GM18951 (cell line): ENCODE measurements around the gene SLC9B1.
"Not testable (repeated sequence)": the region's sequence is repeated elsewhere in the genome, so short reads cannot be mapped to it uniquely, and the experiment has no call there.

Experiments used
- POLR2A ChIP-seq: IDR thresholded peaks from 4 replicates; pipeline ENCODE4 v1.6.1; 2011; ENCODE audit warnings: mild to moderate bottlenecking; ENCODE audit not compliant: insufficient read length, insufficient read depth; ENCODE audit errors: extremely low read depth
- in situ Hi-C: fragments of 300-500 bp; cut with MboI; formaldehyde crosslinking; loops from one replicate; pipeline ENCODE4 v1.12.0; 2022; ENCODE audit warnings: low sequenced_read_pairs, mixed read lengths, inconsistent platforms; ENCODE audit not compliant: unreplicated experiment

The SLC9B1 gene

DNA sequence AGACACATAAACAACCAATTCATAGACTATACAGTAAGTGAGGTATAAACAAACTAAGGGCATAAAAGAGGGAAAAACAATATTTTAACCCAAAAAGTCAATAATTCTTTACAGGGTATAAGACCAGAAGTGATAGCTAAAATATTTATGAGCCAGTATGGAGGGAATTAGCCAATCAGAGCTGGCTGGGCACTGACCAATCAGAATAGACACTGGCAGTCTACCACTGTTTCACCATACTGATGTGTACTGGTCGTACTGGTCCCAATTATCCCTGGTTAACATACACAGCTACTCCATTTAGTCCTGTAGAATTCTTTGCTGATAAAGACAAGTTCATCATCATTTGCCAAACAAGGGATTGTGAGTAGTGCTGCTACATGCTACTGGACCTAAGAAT, 9.8 kb upstream of the SLC9B1 start:
- no peak for TF ChIP-seq POLR2A
- in situ Hi-C loops = no loop called here

DNA sequence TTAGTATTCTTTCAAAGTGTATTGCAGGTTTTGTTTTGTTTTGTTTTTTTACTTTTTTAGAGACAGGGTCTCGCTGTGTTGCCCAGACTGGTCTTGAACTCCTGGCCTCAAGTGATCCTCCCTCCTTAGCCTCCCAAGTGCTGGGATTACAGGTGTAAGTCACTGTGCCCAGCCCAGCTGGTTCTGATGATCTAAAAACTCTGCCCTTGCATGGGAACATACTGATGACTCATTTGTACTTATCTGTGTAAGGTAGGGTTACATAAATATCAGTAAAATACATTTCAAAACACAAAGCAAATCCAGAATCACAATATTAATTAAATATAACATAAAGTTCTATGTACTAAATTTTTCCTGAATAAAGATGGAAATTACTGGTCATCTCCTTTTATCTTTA, 7.4 kb upstream of the SLC9B1 start:
- TF ChIP-seq POLR2A = no peak
- in situ Hi-C loops = no loop called here

DNA sequence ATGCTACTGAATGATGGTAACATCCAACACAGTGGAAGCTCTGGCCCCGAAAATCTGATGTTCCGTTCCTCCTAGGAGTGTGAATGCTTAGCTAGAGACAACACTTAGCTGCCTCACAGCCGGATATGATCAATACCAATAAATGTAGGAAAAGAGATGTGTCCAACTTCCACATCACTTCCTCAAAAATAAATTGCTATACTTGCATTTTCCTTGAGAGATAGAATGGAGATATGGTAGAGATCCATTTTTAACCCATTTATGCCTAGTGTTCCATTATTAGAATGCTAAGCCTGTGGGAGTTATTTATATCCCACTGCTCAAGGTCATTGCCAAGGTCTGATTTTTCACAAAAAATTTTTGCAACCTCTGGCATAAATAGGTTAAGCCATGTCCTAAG, 5.5 kb upstream of the SLC9B1 start:
- no peak for TF ChIP-seq POLR2A
- in situ Hi-C loops = no loop called here

DNA sequence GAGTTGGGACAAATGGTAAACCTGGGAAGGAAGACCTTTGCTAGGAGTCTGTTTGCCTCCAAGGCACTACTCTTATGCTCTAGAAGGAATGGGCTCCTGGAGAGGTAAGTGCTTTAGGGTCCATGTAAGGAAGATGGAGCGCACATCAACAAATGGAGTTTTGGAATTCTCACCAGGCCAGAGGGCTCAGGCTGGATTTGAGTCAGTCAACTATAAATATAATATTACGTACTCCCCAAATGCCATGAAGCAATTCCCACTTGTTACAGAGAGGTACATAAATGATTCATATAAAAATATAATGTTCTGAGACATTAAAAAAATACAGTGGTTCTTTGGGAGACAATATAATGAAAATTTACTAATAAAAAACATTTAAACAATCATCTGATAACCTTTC, 1.6 kb upstream of the SLC9B1 start:
- in situ Hi-C loops = no loop called here
- no peak for TF ChIP-seq POLR2A

DNA sequence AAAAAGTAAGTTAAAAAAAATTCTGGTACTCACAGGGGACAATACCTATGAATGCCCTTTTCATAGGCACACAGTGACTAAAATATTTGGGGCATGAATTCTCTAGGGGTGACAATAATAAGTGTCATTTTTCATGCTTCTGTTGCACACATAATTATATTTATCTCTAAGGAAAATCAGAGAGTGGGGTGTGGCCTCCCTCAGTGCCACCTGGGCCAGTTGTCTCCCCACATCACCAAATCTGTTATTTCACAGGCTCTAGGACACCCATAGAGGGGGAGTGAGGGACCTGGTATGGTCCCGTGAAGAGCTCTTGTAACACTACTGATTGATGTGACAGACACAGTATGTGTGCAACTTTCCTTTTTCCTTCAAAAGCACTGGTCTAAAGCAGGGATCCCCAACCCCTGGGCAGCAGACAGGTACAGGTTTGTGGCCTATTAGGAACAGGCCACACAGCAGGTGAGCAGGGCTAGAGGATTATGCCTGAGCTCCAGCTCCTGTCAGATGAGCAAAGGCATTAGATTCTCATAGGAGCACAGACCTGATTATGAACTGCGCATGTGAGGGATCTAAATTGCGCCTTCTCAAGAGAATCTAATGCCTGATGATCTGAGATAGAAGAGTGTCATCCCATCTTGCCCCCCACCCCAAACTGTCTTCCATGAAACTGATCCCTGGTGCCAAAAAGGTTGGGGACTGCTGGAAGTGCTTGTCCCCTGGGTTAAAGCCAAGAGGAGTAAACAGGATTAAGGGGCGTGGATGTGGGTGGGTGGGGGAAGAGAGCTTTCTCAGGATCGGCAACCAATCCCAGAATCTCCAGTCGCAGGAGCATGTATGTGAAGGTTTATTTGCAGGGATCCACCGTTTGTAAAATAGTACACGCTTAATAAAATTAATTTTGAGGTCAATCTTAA, 856 bp downstream of the SLC9B1 start:
- in situ Hi-C loops = no loop called here
- no peak for TF ChIP-seq POLR2A

DNA sequence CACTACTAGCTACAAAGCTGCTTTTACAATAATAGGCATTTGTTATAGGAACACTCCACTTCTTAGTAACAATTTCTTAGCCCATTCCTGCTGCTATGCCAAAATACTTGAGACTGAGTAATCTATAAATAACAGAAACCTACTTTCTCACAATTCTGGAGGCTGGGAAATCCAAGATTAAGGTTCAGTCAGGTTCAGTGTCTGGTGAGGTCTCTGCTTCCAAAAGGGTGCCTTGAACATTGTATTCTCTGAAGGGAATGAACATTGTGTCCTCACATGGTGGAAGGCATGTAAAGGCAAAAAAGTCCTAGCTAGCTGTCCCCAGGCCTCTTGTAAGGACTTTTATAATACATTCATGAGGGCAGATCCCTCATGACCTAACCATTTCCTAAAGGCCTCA, 7.0 kb downstream of the SLC9B1 start:
- TF ChIP-seq POLR2A = no peak
- in situ Hi-C loops = no loop called here

DNA sequence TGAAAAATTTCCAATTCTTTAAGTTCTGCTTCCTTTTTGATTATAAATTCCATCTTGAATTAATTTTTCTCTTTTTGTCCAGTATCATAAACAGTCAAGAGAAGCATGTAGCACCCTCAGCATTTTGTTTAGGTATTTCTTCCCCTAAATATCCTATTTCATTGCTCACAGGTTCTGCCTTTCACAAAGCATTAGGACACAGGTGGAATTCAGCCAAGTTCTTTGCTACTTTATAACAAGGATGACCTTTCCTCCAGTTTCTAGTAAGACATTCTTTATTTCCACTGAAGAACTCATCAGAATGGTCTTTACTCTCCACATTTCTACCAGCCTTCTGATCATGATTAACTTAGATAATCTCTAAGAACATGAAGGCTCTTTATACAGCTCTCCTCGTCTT, 7.4 kb downstream of the SLC9B1 start:
- in situ Hi-C loops = no loop called here
- no peak for TF ChIP-seq POLR2A

DNA sequence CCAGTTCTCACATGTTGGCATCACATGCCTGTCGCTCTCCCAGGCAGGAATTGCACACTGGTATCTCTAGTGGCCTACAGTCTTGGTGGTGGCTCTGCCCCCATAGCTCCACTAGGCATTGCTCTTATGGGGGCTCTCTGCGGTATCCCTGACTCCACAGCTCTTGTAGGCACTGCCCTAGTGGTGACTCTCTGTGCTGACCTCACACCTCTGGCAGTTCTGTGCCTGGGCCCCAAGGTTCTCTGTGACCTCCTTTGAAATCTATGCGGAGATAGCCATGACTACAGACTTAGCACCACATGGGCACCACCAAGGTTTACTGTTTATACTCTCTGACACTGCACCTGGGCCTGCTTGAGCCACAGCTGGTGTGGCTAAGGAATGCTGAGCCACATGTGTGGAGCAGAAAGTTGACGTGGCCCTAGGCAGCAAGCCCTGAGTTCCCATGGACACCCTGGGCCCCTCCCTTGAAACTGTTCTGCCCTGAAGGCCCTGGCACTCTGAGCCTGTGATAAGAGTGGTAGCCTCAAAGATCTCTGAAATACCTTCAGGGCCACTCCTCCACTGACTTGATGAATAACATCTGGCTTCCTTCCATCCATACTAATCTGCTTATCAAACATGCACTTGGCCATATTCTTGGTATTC, 8.0 kb downstream of the SLC9B1 start:
- in situ Hi-C loops = no loop called here
- no peak for TF ChIP-seq POLR2A

DNA sequence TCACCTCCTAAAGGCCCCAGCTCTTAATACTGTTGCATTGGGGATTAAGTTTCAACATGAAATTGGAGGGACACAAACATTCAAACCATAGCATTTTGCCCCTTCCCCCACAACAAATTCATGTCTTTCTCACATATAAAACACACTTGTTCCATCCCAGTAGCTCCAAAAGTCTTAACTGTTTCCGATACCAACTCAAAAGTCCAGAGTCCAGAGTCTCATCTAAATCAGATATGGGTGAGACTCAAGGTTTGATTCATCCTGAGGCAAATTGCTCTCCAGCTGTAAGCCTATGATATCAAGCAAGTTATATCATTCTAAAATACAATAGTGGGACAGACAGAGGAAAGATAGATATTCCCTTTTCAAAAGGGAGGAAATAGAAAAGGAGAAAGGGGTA, 8.7 kb downstream of the SLC9B1 start:
- TF ChIP-seq POLR2A = no peak
- in situ Hi-C loops = no loop called here

DNA sequence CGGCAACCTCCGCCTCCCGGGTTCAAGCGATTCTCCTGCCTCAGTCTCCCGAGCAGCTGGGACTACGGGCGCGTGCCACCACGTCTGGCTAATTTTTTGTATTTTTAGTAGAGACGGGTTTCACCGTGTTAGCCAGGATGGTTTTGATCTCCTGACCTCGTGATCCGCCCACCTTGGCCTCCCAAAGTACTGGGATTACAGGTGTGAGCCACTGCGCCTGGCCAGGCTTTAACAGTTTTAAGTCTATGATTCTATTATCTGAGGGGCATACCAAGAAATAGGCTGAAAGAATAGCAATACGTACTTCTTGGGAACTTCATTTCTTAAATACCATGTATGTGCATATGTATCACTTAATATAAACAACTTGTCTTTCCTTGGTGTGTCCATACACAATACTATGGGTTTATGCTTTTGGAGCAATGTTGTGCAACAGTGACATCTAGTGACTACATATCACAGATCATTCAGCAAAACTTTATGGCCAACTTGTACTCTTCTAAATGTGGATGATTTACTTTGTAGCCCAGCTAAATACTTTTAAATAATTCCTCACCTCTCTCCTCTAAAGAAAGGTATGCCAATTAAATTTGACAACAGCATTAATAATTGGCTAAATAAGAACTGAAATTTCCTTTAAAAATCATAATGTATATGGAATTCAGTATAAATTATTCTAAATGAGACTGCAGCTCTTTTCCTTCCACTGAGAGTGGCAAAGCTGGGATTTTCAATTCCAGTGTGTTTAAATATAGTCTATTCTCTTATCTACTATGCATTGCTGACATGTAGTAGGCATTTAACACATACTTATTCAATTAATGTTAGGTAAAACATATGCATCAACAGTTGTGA, 10.4 kb downstream of the SLC9B1 start:
- no peak for TF ChIP-seq POLR2A
- in situ Hi-C loops = loop anchor here (10.0 kb wide), 2 partner anchors 384 to 564 kb away; no protein-coding TSS in a partner anchor

DNA sequence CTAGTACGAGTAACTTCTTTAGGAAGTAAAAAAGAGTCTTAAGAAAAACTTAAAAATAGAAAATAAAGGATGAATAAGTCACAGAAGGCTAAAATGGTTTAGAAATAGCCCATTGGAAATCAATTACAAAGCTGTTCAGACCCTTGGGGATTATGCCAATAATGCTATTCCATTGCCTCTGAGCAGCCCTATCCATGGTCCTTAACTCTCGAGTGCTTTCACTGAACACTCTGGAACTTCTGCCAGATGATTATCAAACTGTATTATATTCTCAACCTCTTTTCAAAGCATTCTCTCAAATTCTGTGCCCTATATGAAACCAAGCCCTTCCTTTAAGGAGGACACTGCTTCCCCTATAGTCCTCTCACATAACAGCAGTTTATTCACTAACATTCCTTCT, 17.0 kb downstream of the SLC9B1 start:
- in situ Hi-C loops = loop anchor here (10.0 kb wide), 2 partner anchors 378 to 558 kb away; no protein-coding TSS in a partner anchor
- TF ChIP-seq POLR2A = no peak

DNA sequence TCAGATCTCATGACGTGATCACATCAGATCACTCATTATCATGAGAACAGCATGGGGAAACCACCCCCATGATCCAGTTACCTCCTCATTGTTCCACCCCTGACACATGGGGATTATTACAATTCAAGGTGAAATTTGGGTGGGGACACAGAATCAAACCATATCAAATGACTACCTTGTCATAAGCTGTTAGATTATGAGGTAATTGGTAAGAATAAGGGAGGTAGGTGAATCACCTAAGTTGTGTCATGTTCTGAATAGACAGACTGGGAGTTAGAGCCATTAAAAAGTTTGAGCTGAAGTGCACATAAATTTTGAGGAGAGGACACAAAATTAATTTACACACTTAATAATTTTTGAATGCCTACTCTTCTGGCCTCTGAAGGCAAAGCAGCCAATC, 24.7 kb downstream of the SLC9B1 start:
- TF ChIP-seq POLR2A = no peak
- in situ Hi-C loops = no loop called here

DNA sequence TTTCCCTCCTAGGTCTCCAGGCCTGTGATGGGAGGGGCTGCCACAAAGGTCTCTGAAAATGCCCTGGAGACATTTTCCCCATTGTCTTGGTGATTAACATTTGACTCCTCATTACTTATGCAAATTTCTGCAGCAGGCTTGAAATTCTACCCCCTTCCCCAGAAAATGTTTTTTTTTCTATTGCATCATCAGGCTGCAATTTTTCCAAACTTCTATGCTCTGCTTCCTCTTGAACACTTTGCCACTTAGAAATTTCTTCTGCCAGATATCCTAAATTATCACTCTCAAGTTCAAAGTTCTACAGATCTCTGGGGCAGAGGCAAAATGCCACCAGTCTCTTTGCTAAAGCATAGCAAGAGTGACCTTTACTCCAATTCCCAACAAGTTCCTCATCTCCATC, 25.5 kb downstream of the SLC9B1 start:
- in situ Hi-C loops = not testable (repeated sequence)
